DMS79 (cell line): ENCODE results near the gene QPCTL.
A peak's percentile ranks its signal among the peaks of the same experiment; 100 is the strongest.

ENCODE experiments used
- DNase-seq: peaks from one replicate; lab custom pipeline; 2025; lab: John Stamatoyannopoulos, UW

Gene QPCTL

GRCh38 chr19:45692187-45693105, at the start of gene QPCTL:
QPCTL (plus strand) TSS chr19:45692666; CDS start chr19:45692704, 38 bp downstream.
- DNase-seq = peak; percentile 100

DNA sequence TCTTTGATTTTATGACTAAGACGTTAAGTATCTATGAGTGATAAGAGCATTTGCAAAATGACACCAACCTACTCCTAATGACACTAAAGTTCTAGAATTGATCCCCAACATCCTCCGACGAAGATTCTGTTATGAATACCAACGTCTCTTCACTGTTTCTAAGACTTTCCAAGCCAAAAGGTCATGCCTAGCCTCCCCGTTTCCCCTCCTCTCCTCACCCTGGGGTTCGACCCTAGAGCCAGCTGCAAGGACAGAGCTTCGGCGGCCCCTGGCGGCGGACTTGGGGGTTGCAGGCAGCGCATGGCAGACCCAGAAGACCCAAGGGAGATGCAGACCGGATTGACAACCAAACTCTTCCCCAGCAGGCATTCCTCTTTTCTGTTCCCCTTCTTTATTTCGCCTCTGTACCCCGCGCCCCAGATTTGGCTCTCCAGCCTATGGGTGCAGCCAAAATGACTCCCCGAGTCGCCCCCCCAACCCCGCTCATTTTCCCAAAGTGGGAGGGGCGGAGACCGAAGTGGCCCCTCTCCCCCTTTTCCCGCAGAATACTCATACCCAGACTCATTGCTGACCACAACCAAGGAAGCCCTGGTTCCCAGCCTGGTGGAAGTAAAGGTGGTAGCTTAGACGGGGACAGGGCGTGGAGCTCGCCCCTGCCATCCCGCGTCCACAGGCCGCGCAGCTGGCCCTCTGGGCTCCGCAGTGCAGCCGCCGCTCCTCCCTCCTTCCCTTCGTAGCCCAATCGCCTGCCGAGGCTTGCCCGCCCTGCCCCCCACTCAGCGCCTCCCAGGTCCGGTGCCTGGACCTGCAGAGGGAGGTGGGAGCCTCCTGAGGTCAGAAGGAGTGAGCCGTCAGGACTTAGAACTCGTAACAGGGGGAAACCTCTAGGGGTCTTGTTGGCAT, 49.2 kb upstream of the QPCTL start:
- peak; percentile 58 for DNase-seq

DNA sequence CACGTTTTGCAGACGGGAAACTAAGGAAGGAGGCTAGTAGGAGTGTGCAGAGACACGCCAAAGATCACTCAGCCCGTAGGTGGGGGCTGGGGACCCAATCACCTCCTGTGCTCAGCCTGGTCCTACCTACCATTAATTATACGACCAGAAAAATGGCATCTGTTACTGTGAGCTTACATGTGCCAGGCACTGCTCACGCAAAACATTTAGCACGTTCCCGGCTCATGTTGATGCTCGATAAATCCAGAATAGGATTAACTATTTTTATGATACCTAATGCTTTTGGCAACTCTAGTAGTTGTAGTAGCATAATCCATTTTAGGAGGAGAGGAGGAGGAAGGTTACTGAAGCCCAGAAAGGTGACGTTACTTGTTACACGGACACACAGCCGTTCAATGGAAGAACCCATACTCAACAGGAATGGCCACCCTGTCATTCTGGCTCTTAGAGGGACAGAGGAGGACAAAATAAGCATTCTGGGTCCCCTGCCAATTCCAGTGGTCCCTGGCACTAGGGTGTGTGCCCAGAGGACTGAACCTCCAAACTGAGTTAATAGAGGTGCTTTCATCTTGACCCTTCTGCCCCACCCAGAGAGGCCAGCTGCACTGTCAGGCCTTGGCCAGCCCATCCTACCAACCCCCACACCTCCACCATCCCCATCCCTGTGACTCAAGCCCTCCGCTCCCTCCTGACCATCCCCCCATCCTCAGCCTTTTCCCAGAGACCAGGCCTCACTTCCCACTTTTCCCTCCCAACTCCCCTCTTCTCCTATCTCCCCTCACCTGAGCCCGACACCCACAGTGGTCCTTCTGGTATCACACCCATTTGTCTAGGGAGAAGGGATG, 48.3 kb upstream of the QPCTL start:
- DNase-seq = no peak

GRCh38 chr19:45645068-45645630, 47.3 kb upstream of the QPCTL start:
- DNase-seq = no peak

GRCh38 chr19:45645631-45646344, 46.7 kb upstream of the QPCTL start:
- peak; percentile 23 for DNase-seq

GRCh38 chr19:45646345-45646698, 46.1 kb upstream of the QPCTL start:
- DNase-seq = no peak

- DNase-seq = no peak
Measured at GRCh38 chr19:45650722-45651121, 41.7 kb upstream of the QPCTL start.

DNA sequence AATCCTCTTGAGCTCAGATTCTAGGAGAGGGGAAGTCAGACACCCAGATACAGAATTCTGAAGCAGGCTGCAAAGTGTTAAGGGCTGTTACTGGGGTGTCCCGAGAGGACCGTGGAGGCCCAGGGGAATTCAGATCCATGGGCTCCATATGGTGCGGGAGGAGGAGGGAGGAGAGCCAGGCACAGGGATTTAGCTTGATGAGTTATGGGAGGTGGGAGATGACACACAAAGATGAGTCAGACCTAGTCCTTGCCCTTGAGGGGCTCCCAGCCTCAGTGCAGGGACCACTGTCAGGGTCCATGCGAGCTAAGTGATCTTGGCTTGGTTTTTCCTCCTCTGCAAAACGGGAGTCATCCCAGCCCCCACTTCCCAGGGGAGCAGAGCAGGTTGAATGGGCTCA, 38.8 kb upstream of the QPCTL start:
- no peak for DNase-seq

- no peak for DNase-seq
Measured at GRCh38 chr19:45655073-45655472, 37.4 kb upstream of the QPCTL start.

- no peak for DNase-seq
Measured at GRCh38 chr19:45657520-45658167, 34.8 kb upstream of the QPCTL start.

- DNase-seq = no peak
Measured at GRCh38 chr19:45659096-45659729, 33.3 kb upstream of the QPCTL start.

DNA sequence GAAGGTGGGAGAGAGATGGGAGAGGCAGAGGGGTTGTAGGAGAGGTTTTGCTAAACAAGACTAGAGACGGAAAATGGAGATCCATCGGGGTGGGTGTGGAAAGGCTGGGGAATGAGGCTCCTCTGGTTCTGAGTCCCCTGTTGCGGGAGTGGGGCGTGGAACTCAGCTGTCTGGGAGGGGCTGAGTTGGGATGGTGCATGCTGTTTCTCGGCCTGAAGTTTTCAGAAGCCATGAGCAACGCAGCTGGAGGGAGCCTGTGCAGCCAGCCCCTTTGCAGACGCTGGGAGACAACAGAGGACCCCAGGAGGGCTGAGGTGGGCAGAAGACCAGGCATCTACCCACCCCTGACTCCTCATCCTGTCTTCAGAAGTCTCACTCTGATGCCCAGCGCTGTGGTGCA, 31.8 kb upstream of the QPCTL start:
- DNase-seq = no peak

GRCh38 chr19:45663800-45664199, 28.7 kb upstream of the QPCTL start:
- DNase-seq = no peak

- DNase-seq = no peak
Measured at GRCh38 chr19:45664575-45664974, 27.9 kb upstream of the QPCTL start.

- DNase-seq = no peak
Measured at GRCh38 chr19:45667620-45668341, 24.7 kb upstream of the QPCTL start, which contains the start of gene GIPR. GIPR (plus strand) TSS chr19:45668221; CDS start chr19:45669521, 1,300 bp downstream.

- no peak for DNase-seq
Measured at GRCh38 chr19:45668342-45668871, 24.1 kb upstream of the QPCTL start.

DNA sequence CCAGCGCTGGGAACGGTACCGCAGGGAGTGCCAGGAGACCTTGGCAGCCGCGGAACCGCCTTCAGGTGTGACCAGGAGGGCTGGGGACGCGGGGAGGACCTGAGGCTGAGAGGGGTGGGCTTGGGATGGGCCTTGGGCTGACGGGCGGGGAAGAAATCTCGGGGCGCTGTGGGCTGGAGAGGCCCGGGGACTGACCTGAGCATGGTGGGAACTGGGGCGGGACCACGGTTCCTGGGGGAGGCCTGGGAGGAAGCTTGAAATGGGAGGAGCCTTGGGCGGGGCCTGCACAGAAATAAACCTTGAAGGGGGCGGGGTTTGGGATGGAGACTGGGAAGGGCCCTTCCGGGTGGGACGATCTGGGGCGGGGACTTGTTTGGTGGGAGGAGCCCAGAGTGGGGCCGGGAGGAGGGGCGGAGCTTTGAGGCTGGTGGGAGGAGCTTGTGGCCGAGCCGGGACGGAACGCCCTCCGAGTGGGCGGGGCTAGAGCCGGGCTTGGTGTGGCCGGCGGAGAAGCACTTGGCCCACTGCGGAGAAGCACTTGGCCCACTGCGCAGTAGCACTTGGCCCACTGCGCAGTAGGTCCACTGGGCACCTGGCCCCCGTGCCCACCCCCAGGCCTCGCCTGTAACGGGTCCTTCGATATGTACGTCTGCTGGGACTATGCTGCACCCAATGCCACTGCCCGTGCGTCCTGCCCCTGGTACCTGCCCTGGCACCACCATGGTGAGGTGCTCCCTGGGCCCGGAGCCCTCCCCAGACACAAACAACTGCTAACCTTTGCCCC, 21.6 kb upstream of the QPCTL start:
- DNase-seq = no peak

- DNase-seq = peak; percentile 34
Measured at GRCh38 chr19:45674946-45675345, 17.5 kb upstream of the QPCTL start.
